Measurements from ENCODE around the gene GALNT6. TPM values are rescaled to one million over a fixed set of nuclear protein-coding genes. Genes with fewer than 3 reads are reported as not detected.

GALNT6 gene
- total and polyA plus RNA-seq, 2 experiments from 2014 or later: 4.3 to 5.4 TPM

DNA sequence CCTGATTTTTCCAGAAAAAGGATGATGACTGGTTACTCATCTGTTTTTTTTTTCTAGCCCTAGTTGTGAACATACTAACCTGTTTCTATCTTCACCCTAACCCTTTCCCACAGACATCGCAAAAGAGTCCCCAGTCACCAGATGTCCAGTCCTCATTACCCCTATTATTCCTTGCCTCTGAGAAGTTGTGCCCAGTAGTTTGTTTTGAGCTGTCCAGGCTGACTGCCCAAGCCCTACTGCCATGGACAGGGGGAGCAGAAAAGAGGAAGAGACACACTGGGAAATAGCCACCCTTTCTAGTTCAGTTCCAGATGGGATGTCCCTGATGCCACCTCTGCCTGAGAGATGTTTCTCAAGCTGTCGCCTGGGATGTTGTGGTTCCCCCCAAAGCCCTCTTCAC lies 30.9 kb downstream of the GALNT6 start:
- H3K27ac ChIP-seq: no peak overlapping the region
- no peaks in the 10 kb centered on the region for H3K9me3 ChIP-seq (ENCODE audit: low read depth)
- H3K36me3 ChIP-seq: no peaks in the 10 kb centered on the region
- H3K4me3 ChIP-seq: no peak overlapping the region
- no peak for DNase-seq (ENCODE audit: low read depth in 1 of 2, low spot score in 1 of 2)
- H3K27me3 ChIP-seq: no peaks in the 10 kb centered on the region
- H3K4me1 ChIP-seq (ENCODE audit: low read depth): no peaks in the 10 kb centered on the region
- TF ChIP-seq, protein P1, sequence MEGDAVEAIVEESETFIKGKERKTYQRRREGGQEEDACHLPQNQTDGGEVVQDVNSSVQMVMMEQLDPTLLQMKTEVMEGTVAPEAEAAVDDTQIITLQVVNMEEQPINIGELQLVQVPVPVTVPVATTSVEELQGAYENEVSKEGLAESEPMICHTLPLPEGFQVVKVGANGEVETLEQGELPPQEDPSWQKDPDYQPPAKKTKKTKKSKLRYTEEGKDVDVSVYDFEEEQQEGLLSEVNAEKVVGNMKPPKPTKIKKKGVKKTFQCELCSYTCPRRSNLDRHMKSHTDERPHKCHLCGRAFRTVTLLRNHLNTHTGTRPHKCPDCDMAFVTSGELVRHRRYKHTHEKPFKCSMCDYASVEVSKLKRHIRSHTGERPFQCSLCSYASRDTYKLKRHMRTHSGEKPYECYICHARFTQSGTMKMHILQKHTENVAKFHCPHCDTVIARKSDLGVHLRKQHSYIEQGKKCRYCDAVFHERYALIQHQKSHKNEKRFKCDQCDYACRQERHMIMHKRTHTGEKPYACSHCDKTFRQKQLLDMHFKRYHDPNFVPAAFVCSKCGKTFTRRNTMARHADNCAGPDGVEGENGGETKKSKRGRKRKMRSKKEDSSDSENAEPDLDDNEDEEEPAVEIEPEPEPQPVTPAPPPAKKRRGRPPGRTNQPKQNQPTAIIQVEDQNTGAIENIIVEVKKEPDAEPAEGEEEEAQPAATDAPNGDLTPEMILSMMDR (IDR thresholded peaks at IDR 0.05; ENCODE audit: low read depth, low read length): no peak

DNA sequence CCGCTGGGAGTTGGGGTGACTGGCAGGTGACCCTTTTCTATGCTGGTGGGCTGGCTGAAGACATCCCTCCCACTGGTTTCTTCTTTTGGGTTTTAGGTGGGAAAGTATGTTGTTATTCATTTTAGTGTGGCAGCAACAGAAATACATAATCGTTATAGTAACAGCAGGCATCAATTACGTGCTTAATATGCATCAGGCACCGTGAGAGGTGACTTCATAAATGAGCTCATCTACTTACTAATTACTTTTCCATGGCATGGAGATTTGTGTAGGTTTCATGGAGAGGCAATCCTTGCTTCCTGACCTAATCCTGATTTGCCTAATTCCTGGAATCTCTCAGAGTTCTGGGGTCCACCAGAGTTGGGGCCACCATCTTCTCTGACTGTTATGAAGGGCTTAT lies 31.4 kb downstream of the GALNT6 start:
- no peaks in the 10 kb centered on the region for H3K4me1 ChIP-seq (ENCODE audit: low read depth)
- TF ChIP-seq, protein P1 (IDR thresholded peaks at IDR 0.05; ENCODE audit: low read depth, low read length): no peak
- H3K9me3 ChIP-seq (ENCODE audit: low read depth): no peaks in the 10 kb centered on the region
- no peaks in the 10 kb centered on the region for H3K36me3 ChIP-seq
- H3K27ac ChIP-seq: no peak overlapping the region
- no peaks in the 10 kb centered on the region for H3K27me3 ChIP-seq
- no peak overlapping the region for H3K4me3 ChIP-seq
- DNase-seq (ENCODE audit: low read depth in 1 of 2, low spot score in 1 of 2): no peak

DNA sequence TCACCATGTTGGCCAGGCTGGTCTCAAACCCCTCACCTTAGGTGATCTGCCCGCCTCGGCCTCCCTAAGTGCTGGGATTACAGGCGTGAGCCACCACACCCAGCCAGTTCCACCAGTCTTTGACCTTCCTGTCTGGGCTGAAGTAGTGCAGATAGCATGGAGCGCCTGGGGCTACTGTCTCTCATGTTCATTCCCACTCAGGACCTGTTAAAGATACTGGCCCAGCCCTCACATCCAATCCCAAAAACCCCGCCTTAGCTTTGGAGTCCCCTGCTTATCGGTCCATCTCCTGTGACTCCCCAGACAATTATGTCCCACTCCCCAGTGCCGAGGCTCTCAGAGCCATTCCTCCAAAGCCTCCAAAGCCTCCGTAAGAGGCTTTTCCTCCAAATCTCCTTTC lies 32.7 kb downstream of the GALNT6 start:
- Histone ChIP-seq H3K4me3 (no peak overlapping the region), H3K36me3 (no peaks in the 10 kb centered on the region), H3K4me1 (ENCODE audit: low read depth) (no peaks in the 10 kb centered on the region), H3K27me3 (no peaks in the 10 kb centered on the region), H3K27ac (no peak overlapping the region), H3K9me3 (ENCODE audit: low read depth) (no peaks in the 10 kb centered on the region)
- TF ChIP-seq, protein P1 (IDR thresholded peaks at IDR 0.05; ENCODE audit: low read depth, low read length): no peak
- no peak for DNase-seq (ENCODE audit: low read depth in 1 of 2, low spot score in 1 of 2)

DNA sequence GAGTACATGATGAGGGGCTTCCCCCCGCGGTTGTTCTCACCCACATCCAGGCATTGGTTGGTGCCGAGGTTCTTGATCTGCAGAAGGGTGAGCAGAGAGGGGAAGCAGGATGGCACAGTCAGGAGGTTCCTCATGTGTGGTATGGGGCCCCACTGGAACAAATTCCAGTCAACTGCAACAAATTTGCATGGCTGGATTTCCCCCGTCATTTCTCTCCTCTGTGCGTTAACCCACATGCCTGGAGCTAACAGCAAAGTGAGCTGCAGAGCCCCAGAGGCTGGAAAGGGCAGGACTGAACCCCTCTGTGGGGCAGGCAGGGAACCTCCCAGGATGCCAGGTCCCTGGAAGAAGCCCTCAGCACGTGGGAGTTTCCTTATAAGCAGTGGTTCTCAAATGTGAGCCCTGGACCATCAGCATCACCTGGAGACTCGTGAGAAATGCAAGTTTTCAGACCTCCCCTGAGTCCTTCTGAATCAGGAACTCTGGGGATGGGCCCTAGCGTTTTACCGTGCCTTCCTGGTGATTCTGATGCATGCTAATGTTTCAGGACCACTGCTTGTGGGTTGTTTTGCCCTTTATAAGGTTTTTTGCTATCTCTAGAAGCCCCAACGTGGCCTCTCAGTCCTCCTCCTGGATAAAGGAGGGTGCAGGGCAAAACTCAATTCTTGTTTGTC lies 33.7 kb downstream of the GALNT6 start:
- Histone ChIP-seq H3K27me3 (no peaks in the 10 kb centered on the region), H3K4me3 (no peak overlapping the region), H3K9me3 (ENCODE audit: low read depth) (no peaks in the 10 kb centered on the region), H3K4me1 (ENCODE audit: low read depth) (no peaks in the 10 kb centered on the region), H3K36me3 (no peaks in the 10 kb centered on the region), H3K27ac (no peak overlapping the region)
- DNase-seq (ENCODE audit: low read depth in 1 of 2, low spot score in 1 of 2): no peak
- TF ChIP-seq, protein P1 (IDR thresholded peaks at IDR 0.05; ENCODE audit: low read depth, low read length): no peak

DNA sequence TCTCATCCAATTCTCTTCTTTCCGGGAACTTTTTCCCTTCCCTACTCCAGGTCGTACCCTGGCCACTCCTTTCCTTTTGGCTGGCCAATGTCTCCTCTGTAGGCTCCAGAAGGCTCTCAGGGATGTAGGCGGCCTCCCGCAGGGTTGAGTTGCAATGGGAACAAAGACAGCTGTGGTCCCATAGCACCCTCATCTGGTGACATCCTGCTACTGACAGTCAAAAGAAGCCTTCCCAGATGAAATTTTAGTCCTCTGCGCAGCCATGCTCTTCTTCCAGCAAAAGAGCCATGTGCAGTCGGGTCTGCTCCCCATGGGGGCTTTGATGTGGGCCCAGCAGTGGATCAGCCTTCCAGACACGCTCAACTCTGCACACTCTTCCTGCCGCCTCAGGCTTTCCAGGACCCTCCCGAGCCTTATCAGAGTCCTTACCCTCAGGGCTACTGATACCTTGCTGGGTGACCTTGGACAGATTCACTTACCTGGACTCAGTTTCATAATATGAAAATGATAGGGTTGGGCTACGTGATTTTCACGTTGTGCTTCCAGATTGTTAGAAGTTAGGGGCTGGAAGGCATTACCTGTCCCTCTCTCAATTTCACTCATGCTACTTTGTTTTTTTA lies 39.2 kb downstream of the GALNT6 start:
- DNase-seq (ENCODE audit: low read depth in 1 of 2, low spot score in 1 of 2): peak; percentile 71 to 84

More for the DNA sequence above, 39.2 kb downstream of the GALNT6 start:
- Histone ChIP-seq H3K4me1 (ENCODE audit: low read depth) (no peaks in the 10 kb centered on the region), H3K36me3 (no peaks in the 10 kb centered on the region), H3K4me3 (no peak overlapping the region), H3K9me3 (ENCODE audit: low read depth) (no peaks in the 10 kb centered on the region), H3K27ac (no peak overlapping the region), H3K27me3 (no peaks in the 10 kb centered on the region)
- TF ChIP-seq, protein P1 (IDR thresholded peaks at IDR 0.05; ENCODE audit: low read depth, low read length): peak; percentile 83
